ENCODE data around the gene IFRD1. TPM values are rescaled to one million over a fixed set of nuclear protein-coding genes. Genes with fewer than 3 reads are reported as not detected.

The IFRD1 gene
- total and polyA plus RNA-seq, 12 donors: 17.5 to 94.6 (median 30.3) TPM

DNA sequence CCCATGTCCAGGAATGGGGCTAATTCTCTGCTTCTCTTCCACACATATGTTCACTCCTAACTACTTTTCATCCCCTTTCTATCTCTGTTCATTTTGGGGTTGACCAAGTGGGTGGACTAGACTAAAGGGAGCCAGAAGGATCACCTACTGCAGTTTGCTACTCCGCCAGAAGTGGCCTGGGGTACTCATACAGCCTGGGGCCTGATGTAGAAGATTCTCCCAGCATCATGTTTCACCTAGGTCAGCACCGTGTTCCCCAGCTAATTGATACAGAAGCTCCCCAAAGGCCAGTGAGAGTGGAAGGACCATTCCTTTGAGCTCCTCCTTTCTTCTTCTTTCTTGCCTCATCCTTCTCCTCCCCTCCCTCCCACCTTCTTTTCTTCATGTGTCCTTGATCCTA lies 19.6 kb upstream of the IFRD1 start:
- TF ChIP-seq, protein P1, sequence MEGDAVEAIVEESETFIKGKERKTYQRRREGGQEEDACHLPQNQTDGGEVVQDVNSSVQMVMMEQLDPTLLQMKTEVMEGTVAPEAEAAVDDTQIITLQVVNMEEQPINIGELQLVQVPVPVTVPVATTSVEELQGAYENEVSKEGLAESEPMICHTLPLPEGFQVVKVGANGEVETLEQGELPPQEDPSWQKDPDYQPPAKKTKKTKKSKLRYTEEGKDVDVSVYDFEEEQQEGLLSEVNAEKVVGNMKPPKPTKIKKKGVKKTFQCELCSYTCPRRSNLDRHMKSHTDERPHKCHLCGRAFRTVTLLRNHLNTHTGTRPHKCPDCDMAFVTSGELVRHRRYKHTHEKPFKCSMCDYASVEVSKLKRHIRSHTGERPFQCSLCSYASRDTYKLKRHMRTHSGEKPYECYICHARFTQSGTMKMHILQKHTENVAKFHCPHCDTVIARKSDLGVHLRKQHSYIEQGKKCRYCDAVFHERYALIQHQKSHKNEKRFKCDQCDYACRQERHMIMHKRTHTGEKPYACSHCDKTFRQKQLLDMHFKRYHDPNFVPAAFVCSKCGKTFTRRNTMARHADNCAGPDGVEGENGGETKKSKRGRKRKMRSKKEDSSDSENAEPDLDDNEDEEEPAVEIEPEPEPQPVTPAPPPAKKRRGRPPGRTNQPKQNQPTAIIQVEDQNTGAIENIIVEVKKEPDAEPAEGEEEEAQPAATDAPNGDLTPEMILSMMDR (IDR thresholded peaks at IDR 0.05): no peak
- Histone ChIP-seq H3K36me3 (no peaks in the 10 kb centered on the region), H3K9me3 (no peaks in the 10 kb centered on the region), H3K27me3 (no peaks in the 10 kb centered on the region), H3K4me3 (no peak overlapping the region), H3K27ac (no peak overlapping the region), H3K4me1 (no peaks in the 10 kb centered on the region)
- ATAC-seq (no peak), DNase-seq (no peak)
- intact Hi-C loops (cut with DNase I): no loop called here
- 87 to 95% methylated on average over 2 of the region's 2 CpGs for WGBS, 2 donors

DNA sequence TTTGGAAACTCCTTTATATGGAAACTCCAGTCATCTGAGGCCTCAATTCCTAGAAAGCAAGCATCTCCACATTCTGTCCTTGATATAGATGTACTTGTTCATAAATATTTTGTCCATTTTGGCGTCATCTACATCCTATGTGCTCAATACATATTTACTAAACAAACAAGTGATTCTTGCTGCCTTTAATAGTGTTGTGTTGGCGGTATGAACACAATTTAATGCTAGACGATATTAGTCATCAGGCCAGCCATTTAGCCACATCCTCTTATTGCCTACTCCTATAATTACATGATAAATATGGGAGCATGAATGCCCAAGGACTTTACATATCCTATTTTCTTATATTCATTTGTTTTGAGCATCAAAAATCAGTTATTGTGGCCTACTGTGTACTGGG lies 18.5 kb upstream of the IFRD1 start:
- H3K9me3 ChIP-seq: no peaks in the 10 kb centered on the region
- DNase-seq (no peak), ATAC-seq (no peak)
- no peaks in the 10 kb centered on the region for H3K36me3 ChIP-seq
- H3K4me3 ChIP-seq: no peak overlapping the region
- 96% methylated on average over 3 of the region's 3 CpGs for WGBS, 2 donors
- no peaks in the 10 kb centered on the region for H3K27me3 ChIP-seq
- H3K4me1 ChIP-seq: no peaks in the 10 kb centered on the region
- intact Hi-C loops (cut with DNase I): no loop called here
- TF ChIP-seq, protein P1 (IDR thresholded peaks at IDR 0.05): no peak
- H3K27ac ChIP-seq: no peak overlapping the region

DNA sequence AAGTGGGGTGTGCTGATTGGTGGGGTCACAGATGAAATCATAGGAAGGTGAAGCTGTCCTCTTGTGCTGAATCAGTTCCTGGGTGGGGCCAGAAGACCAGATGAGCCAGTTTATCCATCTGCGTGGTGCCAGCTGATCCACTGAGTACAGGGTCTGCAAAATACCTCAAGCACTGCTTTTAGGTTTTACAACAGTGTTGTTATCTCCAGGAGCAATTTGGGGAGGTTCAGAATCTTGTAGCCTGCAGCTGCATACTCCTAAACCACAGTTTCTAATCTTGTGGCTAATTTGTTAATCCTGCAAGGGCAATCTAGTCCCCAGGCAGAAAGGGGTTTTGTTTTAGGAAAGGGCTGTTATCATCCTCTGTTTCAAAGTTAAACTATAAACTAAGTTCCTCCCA lies 17.0 kb upstream of the IFRD1 start:
- Histone ChIP-seq H3K27ac (no peak overlapping the region), H3K4me1 (no peaks in the 10 kb centered on the region), H3K9me3 (no peaks in the 10 kb centered on the region), H3K27me3 (no peaks in the 10 kb centered on the region), H3K36me3 (no peaks in the 10 kb centered on the region), H3K4me3 (no peak overlapping the region)
- ATAC-seq (no peak), DNase-seq (no peak)
- 90 to 100% methylated on average over 1 of the region's 1 CpG for WGBS, 2 donors
- intact Hi-C loops (cut with DNase I): no loop called here
- TF ChIP-seq, protein P1 (IDR thresholded peaks at IDR 0.05): no peak

DNA sequence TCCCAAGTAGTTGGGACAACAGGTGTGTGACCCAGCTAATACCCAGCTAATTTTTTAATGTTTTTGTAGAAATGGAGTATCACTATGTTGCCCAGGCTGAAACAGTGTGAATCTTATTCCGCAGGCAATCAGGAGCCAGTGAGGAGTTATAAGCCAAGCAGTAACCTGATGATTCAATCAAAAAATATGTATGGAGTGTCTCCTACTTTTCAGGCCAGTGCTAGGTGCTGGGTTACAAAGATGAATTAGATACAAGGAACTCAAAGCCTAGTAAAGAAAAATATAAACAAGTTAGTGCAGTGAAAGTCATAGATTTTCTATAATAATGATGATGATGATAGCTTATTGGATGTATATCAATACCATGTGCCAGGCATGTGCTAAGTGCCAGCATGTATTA lies 13.2 kb upstream of the IFRD1 start:
- intact Hi-C loops (cut with DNase I): no loop called here
- no peaks in the 10 kb centered on the region for H3K27me3 ChIP-seq
- no peak overlapping the region for H3K4me3 ChIP-seq
- H3K9me3 ChIP-seq: no peaks in the 10 kb centered on the region
- WGBS, 2 donors: 91 to 96% methylated on average over 1 of the region's 1 CpG
- no peaks in the 10 kb centered on the region for H3K36me3 ChIP-seq
- TF ChIP-seq, protein P1 (IDR thresholded peaks at IDR 0.05): no peak
- ATAC-seq (no peak), DNase-seq (no peak)
- H3K4me1 ChIP-seq: no peaks in the 10 kb centered on the region
- H3K27ac ChIP-seq: no peak overlapping the region

DNA sequence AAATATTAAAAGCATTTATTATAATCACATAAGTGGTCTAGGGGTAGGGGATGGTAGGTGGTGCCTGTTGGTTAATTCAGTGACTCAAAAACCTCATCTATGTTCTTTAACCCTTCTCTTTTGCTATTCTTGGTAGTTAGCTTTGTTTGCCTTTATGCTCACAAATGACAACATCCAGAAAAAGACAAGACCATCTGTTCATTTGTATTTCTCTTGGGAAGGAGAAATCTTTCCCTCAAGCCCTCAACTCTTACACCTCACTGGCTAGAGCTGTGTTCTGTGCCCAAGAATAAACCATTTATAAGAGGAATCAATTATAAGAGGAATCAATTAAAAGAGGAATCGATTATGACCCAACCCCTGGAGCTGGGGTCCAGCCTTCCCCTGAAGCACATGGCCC lies 10.8 kb upstream of the IFRD1 start:
- Histone ChIP-seq H3K9me3 (no peaks in the 10 kb centered on the region), H3K36me3 (no peaks in the 10 kb centered on the region), H3K4me1 (no peaks in the 10 kb centered on the region), H3K4me3 (no peak overlapping the region), H3K27ac (no peak overlapping the region), H3K27me3 (no peaks in the 10 kb centered on the region)
- no peak for ATAC-seq
- DNase-seq: no peak
- intact Hi-C loops (cut with DNase I): no loop called here
- WGBS, 2 donors: 85 to 97% methylated on average over 1 of the region's 1 CpG
- TF ChIP-seq, protein P1 (IDR thresholded peaks at IDR 0.05): no peak
